Activated naive CD4-positive, alpha-beta T cell treated with anti-CD3 and anti-CD28 coated beads, Interleukin-2, amount 10 ng/mL, durations not matched to agents 7 days and 5 days (primary cell): ENCODE measurements around the gene G6PC1.
"Not testable (repeated sequence)": the region's sequence is repeated elsewhere in the genome, so short reads cannot be mapped to it uniquely, and the experiment has no call there.

Experiments used
- CTCF ChIA-PET: fragments of 350-600 bp; sonication (Branson Sonifier 250); formaldehyde crosslinking; loops from one replicate; lab custom pipeline; 2021; ENCODE audit warnings: antibody characterized with exemption; lab: Charles Lee
- DNase-seq: peaks from one replicate; pipeline ENCODE4 v3.0.0-alpha.2; 2020
- H3K27ac Mint-ChIP-seq: one replicate; pipeline ENCODE4 v1.8.0; 2021; ENCODE audit warnings: mild to moderate bottlenecking, moderate library complexity, mixed read lengths
- H3K27me3 Mint-ChIP-seq: one replicate; pipeline ENCODE4 v1.8.0; 2021; ENCODE audit warnings: mild to moderate bottlenecking, mixed read lengths
- H3K36me3 Mint-ChIP-seq: one replicate; pipeline ENCODE4 v1.8.0; 2021; ENCODE audit warnings: mixed read lengths
- H3K4me1 Mint-ChIP-seq: one replicate; pipeline ENCODE4 v1.8.0; 2021; ENCODE audit warnings: mixed read lengths
- H3K4me3 Mint-ChIP-seq: one replicate; pipeline ENCODE4 v1.8.0; 2021; ENCODE audit warnings: mild to moderate bottlenecking, moderate library complexity, mixed read lengths
- H3K9me3 Mint-ChIP-seq: one replicate; pipeline ENCODE4 v1.8.0; 2021; ENCODE audit warnings: mixed read lengths

The G6PC1 gene

GRCh38 chr17:42900460-42901331 lies at the start of gene G6PC1:
TSS of gene G6PC1 (plus strand) at chr17:42900799. CDS start at chr17:42900877, 78 bp downstream.
- Mint-ChIP-seq H3K9me3 (no peaks in the 10 kb centered on the region), H3K4me1 (no peaks in the 10 kb centered on the region), H3K27me3 (peaks cover 16% of the 10 kb centered on the region), H3K27ac (no peak within 1 kb of the TSS), H3K36me3 (no peaks in the 10 kb centered on the region), H3K4me3 (no peak within 1 kb of the TSS)
- CTCF ChIA-PET: no interaction called here
- DNase-seq: no peak

GRCh38 chr17:42850954-42851353 lies 49.6 kb upstream of the G6PC1 start, which contains the start of gene AOC3:
TSS of gene AOC3 (plus strand) at chr17:42851199. CDS start at chr17:42851344, 145 bp downstream.
- CTCF ChIA-PET: interaction anchor here (0.6 kb wide), 1 partner anchor 34 kb away, joined by 3 read pairs; no protein-coding TSS in a partner anchor
- DNase-seq: no peak
- Mint-ChIP-seq H3K36me3 (no peaks in the 10 kb centered on the region), H3K27ac (no peak within 1 kb of the TSS), H3K9me3 (no peaks in the 10 kb centered on the region), H3K4me3 (no peak within 1 kb of the TSS), H3K4me1 (peaks cover under 1% of the 10 kb centered on the region), H3K27me3 (no peaks in the 10 kb centered on the region)

GRCh38 chr17:42851371-42852240 lies 49.0 kb upstream of the G6PC1 start:
- H3K9me3 Mint-ChIP-seq, H3K27me3 Mint-ChIP-seq, H3K4me1 Mint-ChIP-seq, DNase-seq, H3K27ac Mint-ChIP-seq, H3K36me3 Mint-ChIP-seq, CTCF ChIA-PET, H3K4me3 Mint-ChIP-seq: not testable (repeated sequence)

GRCh38 chr17:42852351-42852750 lies 48.2 kb upstream of the G6PC1 start:
- Mint-ChIP-seq H3K27ac (no peak overlapping the region), H3K9me3 (no peaks in the 10 kb centered on the region), H3K36me3 (no peaks in the 10 kb centered on the region), H3K4me3 (no peak overlapping the region), H3K4me1 (no peaks in the 10 kb centered on the region), H3K27me3 (no peaks in the 10 kb centered on the region)
- no peak for DNase-seq
- CTCF ChIA-PET: no interaction called here

GRCh38 chr17:42853004-42853403 lies 47.6 kb upstream of the G6PC1 start:
- CTCF ChIA-PET: no interaction called here
- no peak for DNase-seq
- H3K27ac Mint-ChIP-seq: peak overlapping the region; percentile 12
- H3K27me3 Mint-ChIP-seq: no peaks in the 10 kb centered on the region
- H3K4me3 Mint-ChIP-seq: no peak overlapping the region
- no peaks in the 10 kb centered on the region for H3K9me3 Mint-ChIP-seq
- H3K4me1 Mint-ChIP-seq: no peaks in the 10 kb centered on the region
- no peaks in the 10 kb centered on the region for H3K36me3 Mint-ChIP-seq

GRCh38 chr17:42853597-42853967 lies 47.0 kb upstream of the G6PC1 start:
- peaks cover 5% of the 10 kb centered on the region for H3K27me3 Mint-ChIP-seq
- no peaks in the 10 kb centered on the region for H3K9me3 Mint-ChIP-seq
- no peaks in the 10 kb centered on the region for H3K36me3 Mint-ChIP-seq
- CTCF ChIA-PET: no interaction called here
- H3K27ac Mint-ChIP-seq: no peak overlapping the region
- H3K4me3 Mint-ChIP-seq: no peak overlapping the region
- H3K4me1 Mint-ChIP-seq: no peaks in the 10 kb centered on the region
- DNase-seq: no peak

GRCh38 chr17:42853968-42854790 lies 46.4 kb upstream of the G6PC1 start:
- DNase-seq: no peak
- peaks cover 5% of the 10 kb centered on the region for H3K27me3 Mint-ChIP-seq
- H3K9me3 Mint-ChIP-seq: no peaks in the 10 kb centered on the region
- H3K36me3 Mint-ChIP-seq: no peaks in the 10 kb centered on the region
- no peaks in the 10 kb centered on the region for H3K4me1 Mint-ChIP-seq
- CTCF ChIA-PET: no interaction called here
- no peak overlapping the region for H3K4me3 Mint-ChIP-seq
- H3K27ac Mint-ChIP-seq: no peak overlapping the region

GRCh38 chr17:42855048-42855596 lies 45.5 kb upstream of the G6PC1 start:
- H3K27me3 Mint-ChIP-seq: peaks cover 6% of the 10 kb centered on the region

GRCh38 chr17:42856093-42856492 lies 44.5 kb upstream of the G6PC1 start:
- H3K4me1 Mint-ChIP-seq, H3K4me3 Mint-ChIP-seq, H3K9me3 Mint-ChIP-seq, H3K27me3 Mint-ChIP-seq, DNase-seq, H3K36me3 Mint-ChIP-seq, H3K27ac Mint-ChIP-seq: not testable (repeated sequence)
- CTCF ChIA-PET: interaction anchor here (1.0 kb wide), 1 partner anchor 32 kb away, joined by 3 read pairs; the partner anchor contains the start of gene BECN1

More at GRCh38 chr17:42855048-42855596, 45.5 kb upstream of the G6PC1 start:
- Mint-ChIP-seq H3K4me3 (no peak overlapping the region), H3K36me3 (no peaks in the 10 kb centered on the region), H3K9me3 (no peaks in the 10 kb centered on the region), H3K27ac (no peak overlapping the region), H3K4me1 (no peaks in the 10 kb centered on the region)
- no peak for DNase-seq
- CTCF ChIA-PET: interaction anchor here (1.0 kb wide), 1 partner anchor 31 kb away, joined by 3 read pairs; the partner anchor contains the start of gene BECN1

- H3K4me3 Mint-ChIP-seq, H3K4me1 Mint-ChIP-seq, H3K27me3 Mint-ChIP-seq, H3K9me3 Mint-ChIP-seq, DNase-seq, H3K27ac Mint-ChIP-seq, H3K36me3 Mint-ChIP-seq, CTCF ChIA-PET: not testable (repeated sequence)
Observed at GRCh38 chr17:42856516-42856915, 44.1 kb upstream of the G6PC1 start.

GRCh38 chr17:42857389-42857788 lies 43.2 kb upstream of the G6PC1 start:
- H3K27me3 Mint-ChIP-seq: peaks cover 9% of the 10 kb centered on the region
- H3K4me3 Mint-ChIP-seq: no peak overlapping the region
- H3K4me1 Mint-ChIP-seq: no peaks in the 10 kb centered on the region
- H3K9me3 Mint-ChIP-seq: no peaks in the 10 kb centered on the region
- H3K36me3 Mint-ChIP-seq: no peaks in the 10 kb centered on the region
- CTCF ChIA-PET: no interaction called here
- DNase-seq: no peak
- H3K27ac Mint-ChIP-seq: no peak overlapping the region

GRCh38 chr17:42865638-42866094 lies 34.9 kb upstream of the G6PC1 start:
- no peaks in the 10 kb centered on the region for H3K36me3 Mint-ChIP-seq
- DNase-seq: no peak
- no peaks in the 10 kb centered on the region for H3K4me1 Mint-ChIP-seq
- H3K27ac Mint-ChIP-seq: no peak overlapping the region
- peaks cover 32% of the 10 kb centered on the region for H3K27me3 Mint-ChIP-seq
- H3K4me3 Mint-ChIP-seq: no peak overlapping the region
- H3K9me3 Mint-ChIP-seq: peaks cover 2% of the 10 kb centered on the region
- CTCF ChIA-PET: no interaction called here

GRCh38 chr17:42866216-42866615 lies 34.4 kb upstream of the G6PC1 start:
- no peaks in the 10 kb centered on the region for H3K4me1 Mint-ChIP-seq
- H3K4me3 Mint-ChIP-seq: no peak overlapping the region
- DNase-seq: no peak
- H3K27me3 Mint-ChIP-seq: peaks cover 32% of the 10 kb centered on the region
- peaks cover 3% of the 10 kb centered on the region for H3K9me3 Mint-ChIP-seq
- H3K27ac Mint-ChIP-seq: no peak overlapping the region
- CTCF ChIA-PET: no interaction called here
- H3K36me3 Mint-ChIP-seq: no peaks in the 10 kb centered on the region
